Bronchial epithelial cell (primary cell): ENCODE data around the gene ANKRD50. TPM values are rescaled to one million over a fixed set of nuclear protein-coding genes. Genes with fewer than 3 reads are reported as not detected.

Experiments
- DNase-seq: peaks from one replicate; pipeline ENCODE4 v3.0.0-alpha.2; 2010; ENCODE audit warnings: low read depth
- FAIRE-seq: peaks from 2 replicates; lab custom pipeline; 2011; peaks lifted over from hg19 to GRCh38; lab: Jason Lieb, UNC
- H3K27me3 ChIP-seq: 2 replicates; pipeline ENCODE4 v1.5.1; 2011; ENCODE audit warnings: low read length; ENCODE audit not compliant: control insufficient read depth, insufficient read depth
- H3K36me3 ChIP-seq: 2 replicates; pipeline ENCODE4 v1.5.1; 2011; ENCODE audit warnings: low read length; ENCODE audit not compliant: control insufficient read depth, insufficient read depth
- H3K4me3 ChIP-seq: 2 replicates; pipeline ENCODE4 v1.5.1; 2011; ENCODE audit warnings: mild to moderate bottlenecking, low read depth, low read length, control low read depth
- total RNA-seq: library from RNA; depleted of rRNA; stranded (reverse); fragments of >200 nt; gene quantifications from 2 replicates; pipeline ENCODE4 v1.2.1, GENCODE V29; 2014
- TF ChIP-seq, protein P1 (sequence below): IDR thresholded peaks from 2 replicates; pipeline ENCODE4 v1.5.1; 2011; ENCODE audit warnings: mild to moderate bottlenecking, moderate library complexity, low read length, control low read depth, inconsistent platforms; ENCODE audit not compliant: insufficient read depth, severe bottlenecking

ANKRD50 gene
- total RNA-seq, 1 donor from 2014 or later: 36.3 TPM

DNA sequence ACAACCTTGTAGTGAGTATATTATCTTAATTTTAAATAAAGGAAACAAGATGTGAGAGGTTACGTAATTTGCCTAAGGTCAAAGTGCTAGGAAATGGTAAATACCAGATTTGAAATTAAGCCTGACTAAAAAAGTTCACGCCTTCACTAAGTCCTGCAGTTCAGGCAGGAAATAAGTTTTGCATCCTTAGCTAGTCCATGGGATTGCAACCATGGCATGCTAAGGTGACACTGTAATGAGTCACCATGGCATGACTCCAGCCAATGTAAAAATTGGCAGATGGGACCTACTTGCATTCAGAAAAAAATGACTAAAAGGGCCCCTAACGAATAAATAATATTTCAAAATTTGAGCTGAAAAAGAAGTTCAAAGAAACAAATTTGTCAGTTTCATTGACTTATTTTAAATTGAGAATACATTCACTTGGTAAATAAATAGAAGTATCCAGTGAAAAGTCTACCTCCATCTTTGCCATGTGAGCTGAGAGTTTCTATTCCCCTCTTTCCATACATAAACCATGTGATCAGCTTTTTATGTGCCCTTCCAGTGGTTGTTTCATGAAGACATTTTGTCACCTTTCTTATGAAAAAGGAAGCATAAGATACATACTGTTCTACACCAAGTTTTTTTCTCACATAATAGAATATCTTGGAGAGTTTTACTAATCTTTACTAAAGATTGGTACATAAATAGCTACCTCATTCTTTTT is 72.4 kb downstream of the ANKRD50 start:
- Histone ChIP-seq H3K36me3 (no peaks in the 10 kb centered on the region), H3K27me3 (no peaks in the 10 kb centered on the region), H3K4me3 (no peak overlapping the region)
- DNase-seq: peak; percentile 94
- FAIRE-seq: no peak
- TF ChIP-seq, protein P1, sequence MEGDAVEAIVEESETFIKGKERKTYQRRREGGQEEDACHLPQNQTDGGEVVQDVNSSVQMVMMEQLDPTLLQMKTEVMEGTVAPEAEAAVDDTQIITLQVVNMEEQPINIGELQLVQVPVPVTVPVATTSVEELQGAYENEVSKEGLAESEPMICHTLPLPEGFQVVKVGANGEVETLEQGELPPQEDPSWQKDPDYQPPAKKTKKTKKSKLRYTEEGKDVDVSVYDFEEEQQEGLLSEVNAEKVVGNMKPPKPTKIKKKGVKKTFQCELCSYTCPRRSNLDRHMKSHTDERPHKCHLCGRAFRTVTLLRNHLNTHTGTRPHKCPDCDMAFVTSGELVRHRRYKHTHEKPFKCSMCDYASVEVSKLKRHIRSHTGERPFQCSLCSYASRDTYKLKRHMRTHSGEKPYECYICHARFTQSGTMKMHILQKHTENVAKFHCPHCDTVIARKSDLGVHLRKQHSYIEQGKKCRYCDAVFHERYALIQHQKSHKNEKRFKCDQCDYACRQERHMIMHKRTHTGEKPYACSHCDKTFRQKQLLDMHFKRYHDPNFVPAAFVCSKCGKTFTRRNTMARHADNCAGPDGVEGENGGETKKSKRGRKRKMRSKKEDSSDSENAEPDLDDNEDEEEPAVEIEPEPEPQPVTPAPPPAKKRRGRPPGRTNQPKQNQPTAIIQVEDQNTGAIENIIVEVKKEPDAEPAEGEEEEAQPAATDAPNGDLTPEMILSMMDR: no peak

GRCh38 chr4:124637321-124637720 is 75.2 kb downstream of the ANKRD50 start:
- TF ChIP-seq, protein P1: no peak
- Histone ChIP-seq H3K4me3 (no peak overlapping the region), H3K36me3 (no peaks in the 10 kb centered on the region), H3K27me3 (no peaks in the 10 kb centered on the region)
- no peak for FAIRE-seq
- no peak for DNase-seq

GRCh38 chr4:124636788-124637187 is 75.7 kb downstream of the ANKRD50 start:
- TF ChIP-seq, protein P1: no peak
- Histone ChIP-seq H3K4me3 (no peak overlapping the region), H3K36me3 (no peaks in the 10 kb centered on the region), H3K27me3 (no peaks in the 10 kb centered on the region)
- DNase-seq (no peak), FAIRE-seq (no peak)

GRCh38 chr4:124635331-124635730 is 77.2 kb downstream of the ANKRD50 start:
- TF ChIP-seq, protein P1: no peak
- Histone ChIP-seq H3K27me3 (no peaks in the 10 kb centered on the region), H3K36me3 (no peaks in the 10 kb centered on the region), H3K4me3 (no peak overlapping the region)
- DNase-seq (no peak), FAIRE-seq (no peak)

- Histone ChIP-seq H3K36me3 (no peaks in the 10 kb centered on the region), H3K27me3 (no peaks in the 10 kb centered on the region), H3K4me3 (no peak overlapping the region)
- TF ChIP-seq, protein P1: no peak
- FAIRE-seq (no peak), DNase-seq (peak; percentile 72)
Observed at GRCh38 chr4:124633285-124633941, 79.1 kb downstream of the ANKRD50 start.

GRCh38 chr4:124632439-124632838 is 80.1 kb downstream of the ANKRD50 start:
- no peak for DNase-seq
- Histone ChIP-seq H3K27me3 (no peaks in the 10 kb centered on the region), H3K36me3 (no peaks in the 10 kb centered on the region), H3K4me3 (no peak overlapping the region)
- no peak for FAIRE-seq
- TF ChIP-seq, protein P1: no peak
